ENCODE measurements around the gene INPP5B. TPM values are rescaled to one million over a fixed set of nuclear protein-coding genes. Genes with fewer than 3 reads are reported as not detected.

Gene INPP5B
- total and polyA plus RNA-seq, 2 of the 13 experiments (the other 11 are each of a cell fraction or from before 2014, with no cell fraction given): 9.0 to 9.8 TPM

GRCh38 chr1:37946703-37947360 lies at the start of gene INPP5B (continued):
- no peak for TF ChIP-seq TRIM22 (IDR thresholded peaks at IDR 0.05)
- TF ChIP-seq FOXA3 (CRISPR knock-in tag; IDR thresholded peaks at IDR 0.05): peak; percentile 61
- TF ChIP-seq, protein P1, sequence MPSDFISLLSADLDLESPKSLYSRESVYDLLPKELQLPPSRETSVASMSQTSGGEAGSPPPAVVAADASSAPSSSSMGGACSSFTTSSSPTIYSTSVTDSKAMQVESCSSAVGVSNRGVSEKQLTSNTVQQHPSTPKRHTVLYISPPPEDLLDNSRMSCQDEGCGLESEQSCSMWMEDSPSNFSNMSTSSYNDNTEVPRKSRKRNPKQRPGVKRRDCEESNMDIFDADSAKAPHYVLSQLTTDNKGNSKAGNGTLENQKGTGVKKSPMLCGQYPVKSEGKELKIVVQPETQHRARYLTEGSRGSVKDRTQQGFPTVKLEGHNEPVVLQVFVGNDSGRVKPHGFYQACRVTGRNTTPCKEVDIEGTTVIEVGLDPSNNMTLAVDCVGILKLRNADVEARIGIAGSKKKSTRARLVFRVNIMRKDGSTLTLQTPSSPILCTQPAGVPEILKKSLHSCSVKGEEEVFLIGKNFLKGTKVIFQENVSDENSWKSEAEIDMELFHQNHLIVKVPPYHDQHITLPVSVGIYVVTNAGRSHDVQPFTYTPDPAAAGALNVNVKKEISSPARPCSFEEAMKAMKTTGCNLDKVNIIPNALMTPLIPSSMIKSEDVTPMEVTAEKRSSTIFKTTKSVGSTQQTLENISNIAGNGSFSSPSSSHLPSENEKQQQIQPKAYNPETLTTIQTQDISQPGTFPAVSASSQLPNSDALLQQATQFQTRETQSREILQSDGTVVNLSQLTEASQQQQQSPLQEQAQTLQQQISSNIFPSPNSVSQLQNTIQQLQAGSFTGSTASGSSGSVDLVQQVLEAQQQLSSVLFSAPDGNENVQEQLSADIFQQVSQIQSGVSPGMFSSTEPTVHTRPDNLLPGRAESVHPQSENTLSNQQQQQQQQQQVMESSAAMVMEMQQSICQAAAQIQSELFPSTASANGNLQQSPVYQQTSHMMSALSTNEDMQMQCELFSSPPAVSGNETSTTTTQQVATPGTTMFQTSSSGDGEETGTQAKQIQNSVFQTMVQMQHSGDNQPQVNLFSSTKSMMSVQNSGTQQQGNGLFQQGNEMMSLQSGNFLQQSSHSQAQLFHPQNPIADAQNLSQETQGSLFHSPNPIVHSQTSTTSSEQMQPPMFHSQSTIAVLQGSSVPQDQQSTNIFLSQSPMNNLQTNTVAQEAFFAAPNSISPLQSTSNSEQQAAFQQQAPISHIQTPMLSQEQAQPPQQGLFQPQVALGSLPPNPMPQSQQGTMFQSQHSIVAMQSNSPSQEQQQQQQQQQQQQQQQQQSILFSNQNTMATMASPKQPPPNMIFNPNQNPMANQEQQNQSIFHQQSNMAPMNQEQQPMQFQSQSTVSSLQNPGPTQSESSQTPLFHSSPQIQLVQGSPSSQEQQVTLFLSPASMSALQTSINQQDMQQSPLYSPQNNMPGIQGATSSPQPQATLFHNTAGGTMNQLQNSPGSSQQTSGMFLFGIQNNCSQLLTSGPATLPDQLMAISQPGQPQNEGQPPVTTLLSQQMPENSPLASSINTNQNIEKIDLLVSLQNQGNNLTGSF (CRISPR knock-in tag; IDR thresholded peaks at IDR 0.05): no peak
- TF ChIP-seq ZNF687 (CRISPR knock-in tag; IDR thresholded peaks at IDR 0.05): peak; percentile 59; the same call in 1 of the 2 replicates
- peak in 1 of 2 experiments; percentile 98; a peak in 2 of 4 replicates for TF ChIP-seq ATF4 (CRISPR knock-in tag; IDR thresholded peaks at IDR 0.05)
- peak; percentile 56; the same call in 1 of the 2 replicates for TF ChIP-seq ZSCAN25 (CRISPR knock-in tag; IDR thresholded peaks at IDR 0.05)
- no peak for TF ChIP-seq DNMT3B (CRISPR knock-in tag; conservative IDR thresholded peaks at IDR 0.05)
- TF ChIP-seq NR2F6 (IDR thresholded peaks at IDR 0.05): no peak
- 0 out of 2 replicates have a peak, but pooled peaks have one; percentile 21 for TF ChIP-seq NR2F6 (CRISPR knock-in tag; IDR thresholded peaks at IDR 0.05)
- TF ChIP-seq EHMT2 (IDR thresholded peaks at IDR 0.05; ENCODE audit: borderline replicate concordance, low read depth, low read length): no peak
- TF ChIP-seq JUND (CRISPR knock-in tag; IDR thresholded peaks at IDR 0.05): no peak
- peak; percentile 87 for TF ChIP-seq XRCC5 (optimal IDR thresholded peaks at IDR 0.05; ENCODE audit: low read length)
- TF ChIP-seq, protein P2, sequence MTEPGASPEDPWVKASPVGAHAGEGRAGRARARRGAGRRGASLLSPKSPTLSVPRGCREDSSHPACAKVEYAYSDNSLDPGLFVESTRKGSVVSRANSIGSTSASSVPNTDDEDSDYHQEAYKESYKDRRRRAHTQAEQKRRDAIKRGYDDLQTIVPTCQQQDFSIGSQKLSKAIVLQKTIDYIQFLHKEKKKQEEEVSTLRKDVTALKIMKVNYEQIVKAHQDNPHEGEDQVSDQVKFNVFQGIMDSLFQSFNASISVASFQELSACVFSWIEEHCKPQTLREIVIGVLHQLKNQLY (CRISPR knock-in tag; IDR thresholded peaks at IDR 0.05): no peak
- TF ChIP-seq NFIB (CRISPR knock-in tag; IDR thresholded peaks at IDR 0.05; ENCODE audit: borderline replicate concordance): no peak
